ENCODE data around the gene RTN4. TPM values are rescaled to one million over a fixed set of nuclear protein-coding genes. Genes with fewer than 3 reads are reported as not detected.

Gene RTN4
- total RNA-seq, 2 donors from 2014 or later, result 180 to 225 TPM

- Histone ChIP-seq H3K4me1 (ENCODE audit: control insufficient read depth, insufficient read depth, low read length) (no peaks in the 10 kb centered on the region), H3K27ac (ENCODE audit: low read depth, low read length) (no peak overlapping the region), H3K9ac (ENCODE audit: extremely low read depth, low read length, poor library complexity, severe bottlenecking) (no peak overlapping the region), H3K27me3 (ENCODE audit: control insufficient read depth, insufficient read depth, low read length, poor library complexity, severe bottlenecking) (no peaks in the 10 kb centered on the region), H3K9me3 (ENCODE audit: control insufficient read depth, low read length) (no peaks in the 10 kb centered on the region), H3K36me3 (ENCODE audit: control insufficient read depth, insufficient read depth, low read length) (peaks cover 10% of the 10 kb centered on the region), H3K4me3 (ENCODE audit: low read length) (no peak overlapping the region)
- no peak overlapping the region for H3K4me3 Mint-ChIP-seq
- no peaks in the 10 kb centered on the region for H3K27me3 Mint-ChIP-seq (ENCODE audit: insufficient read depth)
- H3K27ac Mint-ChIP-seq, result peak overlapping the region; percentile 23
- H3K9me3 Mint-ChIP-seq, result no peaks in the 10 kb centered on the region
- no peak for DNase-seq
- H3K4me1 Mint-ChIP-seq, result peaks cover 28% of the 10 kb centered on the region
- WGBS, 2 experiments (ENCODE audit: insufficient coverage in 1 of 2, insufficient read length in 1 of 2), result 42% methylated on average over 1 of the region's 2 CpGs; no CpG with 5 or more reads in 1 of the 2 experiments
- no peak for TF ChIP-seq CTCF (conservative IDR thresholded peaks at IDR 0.05)
- peaks cover 6% of the 10 kb centered on the region for H3K36me3 Mint-ChIP-seq (ENCODE audit: low read depth)
These were observed 48.5 kb downstream of the RTN4 start for GRCh38 chr2:55001716-55002115.

GRCh38 chr2:55000341-55000740 lies 49.9 kb downstream of the RTN4 start:
- Histone ChIP-seq H3K4me3 (ENCODE audit: low read length) (no peak overlapping the region), H3K36me3 (ENCODE audit: control insufficient read depth, insufficient read depth, low read length) (peaks cover 10% of the 10 kb centered on the region), H3K9ac (ENCODE audit: extremely low read depth, low read length, poor library complexity, severe bottlenecking) (no peak overlapping the region), H3K9me3 (ENCODE audit: control insufficient read depth, low read length) (no peaks in the 10 kb centered on the region), H3K4me1 (ENCODE audit: control insufficient read depth, insufficient read depth, low read length) (no peaks in the 10 kb centered on the region), H3K27ac (ENCODE audit: low read depth, low read length) (no peak overlapping the region), H3K27me3 (ENCODE audit: control insufficient read depth, insufficient read depth, low read length, poor library complexity, severe bottlenecking) (no peaks in the 10 kb centered on the region)
- Mint-ChIP-seq H3K27me3 (ENCODE audit: insufficient read depth) (no peaks in the 10 kb centered on the region), H3K9me3 (no peaks in the 10 kb centered on the region), H3K4me3 (no peak overlapping the region), H3K27ac (peak overlapping the region; percentile 5), H3K36me3 (ENCODE audit: low read depth) (peaks cover 8% of the 10 kb centered on the region), H3K4me1 (peaks cover 26% of the 10 kb centered on the region)
- DNase-seq, result no peak
- WGBS, 2 experiments (ENCODE audit: insufficient coverage in 1 of 2, insufficient read length in 1 of 2), result 83 to 88% methylated on average over 3 of the region's 4 CpGs
- no peak for TF ChIP-seq CTCF (conservative IDR thresholded peaks at IDR 0.05)

- H3K4me3 ChIP-seq (ENCODE audit: low read length), result no peak overlapping the region
- Mint-ChIP-seq H3K27ac (no peak overlapping the region), H3K27me3 (ENCODE audit: insufficient read depth) (no peaks in the 10 kb centered on the region), H3K36me3 (ENCODE audit: low read depth) (peaks cover 8% of the 10 kb centered on the region), H3K9me3 (no peaks in the 10 kb centered on the region), H3K4me1 (peaks cover 19% of the 10 kb centered on the region), H3K4me3 (no peak overlapping the region)
- no peak for DNase-seq
- peaks cover 10% of the 10 kb centered on the region for H3K36me3 ChIP-seq (ENCODE audit: control insufficient read depth, insufficient read depth, low read length)
- no peak for TF ChIP-seq CTCF (conservative IDR thresholded peaks at IDR 0.05)
- H3K27me3 ChIP-seq (ENCODE audit: control insufficient read depth, insufficient read depth, low read length, poor library complexity, severe bottlenecking), result no peaks in the 10 kb centered on the region
- WGBS, 2 experiments (ENCODE audit: insufficient coverage in 1 of 2, insufficient read length in 1 of 2), result 67 to 88% methylated on average over 1 to 3 of the region's 3 CpGs
- no peak overlapping the region for H3K27ac ChIP-seq (ENCODE audit: low read depth, low read length)
- H3K4me1 ChIP-seq (ENCODE audit: control insufficient read depth, insufficient read depth, low read length), result no peaks in the 10 kb centered on the region
- H3K9me3 ChIP-seq (ENCODE audit: control insufficient read depth, low read length), result no peaks in the 10 kb centered on the region
- H3K9ac ChIP-seq (ENCODE audit: extremely low read depth, low read length, poor library complexity, severe bottlenecking), result no peak overlapping the region
These were observed 51.1 kb downstream of the RTN4 start for GRCh38 chr2:54999182-54999581.
